ENCODE data around the gene SESN3. TPM values are rescaled to one million over a fixed set of nuclear protein-coding genes. Genes with fewer than 3 reads are reported as not detected.

Gene SESN3
- total RNA-seq, 1 experiment from 2014 or later = 36.8 TPM

GRCh38 chr11:95147364-95147905 lies 83.6 kb downstream of the SESN3 start:
- Mint-ChIP-seq H3K4me1 (peaks cover 7 to 10% of the 10 kb centered on the region in 2 experiments), H3K27me3 (ENCODE audit: low read depth) (peaks cover 89% of the 10 kb centered on the region), H3K9me3 (no peaks in the 10 kb centered on the region; a peak in 1 of 5 replicates), H3K36me3 (ENCODE audit: insufficient read depth in 1 of 3, low read depth in 3 of 3) (0 out of 7 replicates have a peak, but pooled peaks cover 0 to 2% (median 0%) of the 10 kb centered on the region in 3 experiments), H3K4me3 (no peak overlapping the region), H3K27ac (no peak overlapping the region)
- no peak overlapping the region for H4K91ac ChIP-seq (ENCODE audit: insufficient read length, low read depth, low read length)
- H3K79me1 ChIP-seq (ENCODE audit: insufficient read depth, low read depth, low read length, poor library complexity, severe bottlenecking) = no peaks in the 10 kb centered on the region
- no peaks in the 10 kb centered on the region for H3K4me1 ChIP-seq (ENCODE audit: insufficient read depth, low read length)
- no peak overlapping the region for H2BK12ac ChIP-seq (ENCODE audit: insufficient read length, low read depth, low read length)
- no peak overlapping the region for H3K27ac ChIP-seq (ENCODE audit: insufficient read length, low read depth, low read length)
- H2BK5ac ChIP-seq (ENCODE audit: insufficient read length, low read length) = no peak overlapping the region
- H3K23me2 ChIP-seq (ENCODE audit: insufficient read length, low read depth, low read length, poor library complexity, severe bottlenecking) = peaks cover 16% of the 10 kb centered on the region
- TF ChIP-seq CTCF (conservative IDR thresholded peaks at IDR 0.05) = no peak
- H2BK120ac ChIP-seq (ENCODE audit: low read depth, low read length, poor library complexity, severe bottlenecking) = no peak overlapping the region
- DNase-seq = no peak
- H3K23ac ChIP-seq (ENCODE audit: insufficient read length, low read depth, low read length) = no peak overlapping the region
- H3K14ac ChIP-seq (ENCODE audit: insufficient read depth, low read length) = no peak overlapping the region
- no peak overlapping the region for H2AFZ ChIP-seq (ENCODE audit: low read length)
- H3K27me3 ChIP-seq (ENCODE audit: insufficient read depth, low read length) = peaks cover 27% of the 10 kb centered on the region
- WGBS (ENCODE audit: extremely low coverage, insufficient read length, low lambda C conversion rate) = no CpG with 5 or more reads among the region's 4 CpGs
- H2AK5ac ChIP-seq (ENCODE audit: insufficient read length, low read length) = no peak overlapping the region
- no peak overlapping the region for H3K9ac ChIP-seq (ENCODE audit: extremely low read depth, insufficient read length, low read length)
- H3K9me3 ChIP-seq (ENCODE audit: control insufficient read depth, low read depth, low read length) = peaks cover 4% of the 10 kb centered on the region
- H3T11ph ChIP-seq (ENCODE audit: low read length) = no peak overlapping the region
- no peak overlapping the region for H2BK15ac ChIP-seq (ENCODE audit: low read depth, low read length)
- no peak overlapping the region for H3K18ac ChIP-seq (ENCODE audit: insufficient read length, low read depth, low read length)
- no peak overlapping the region for H3K56ac ChIP-seq (ENCODE audit: insufficient read length, low read depth, low read length)
- no peak overlapping the region for H3K4me2 ChIP-seq (ENCODE audit: insufficient read depth, insufficient read length, low read length)
- no peak overlapping the region for H4K8ac ChIP-seq (replicated peaks; ENCODE audit: insufficient read length, low read depth, low read length)
- H4K5ac ChIP-seq (ENCODE audit: insufficient read length, low read depth, low read length) = no peak overlapping the region
- H3K79me2 ChIP-seq (ENCODE audit: insufficient read depth, low read length) = no peaks in the 10 kb centered on the region
- H3K4ac ChIP-seq (ENCODE audit: low read depth, low read length) = no peak overlapping the region
- H4K20me1 ChIP-seq (ENCODE audit: control insufficient read depth, insufficient read depth, insufficient read length) = no peaks in the 10 kb centered on the region
- H2BK20ac ChIP-seq (ENCODE audit: low read depth, low read length, poor library complexity, severe bottlenecking) = no peak overlapping the region

Data from H9 (cell line).